K562 (cell line): ENCODE measurements around the gene FGF10. TPM values are rescaled to one million over a fixed set of nuclear protein-coding genes. Genes with fewer than 3 reads are reported as not detected.

Experiments
- KLF16 ChIP-seq: IDR thresholded peaks from 2 replicates; pipeline ENCODE4 v1.6.1; 2016; ENCODE audit warnings: antibody characterized with exemption
- LARP7 ChIP-seq: fragments of 450-650 bp; IDR thresholded peaks from 2 replicates; pipeline ENCODE4 v1.6.1; 2016
- MYBL2 ChIP-seq, 2 experiments: fragments of 450-650 bp in 1 of 2; sonication (generic) in 1 of 2; formaldehyde crosslinking in 1 of 2; IDR thresholded peaks; 2 replicates each; pipeline versions ENCODE4 v1.6.1 to v1.8.1; 2017 to 2022; ENCODE audit warnings: borderline replicate concordance in 1 of 2, inconsistent platforms in 1 of 2, low read depth in 1 of 2, mild to moderate bottlenecking in 1 of 2, missing genetic modification reagents in 1 of 2, moderate library complexity in 1 of 2
- NCOR1 ChIP-seq: fragments of 450-650 bp; IDR thresholded peaks from 2 replicates; pipeline ENCODE4 v1.6.1; 2016; ENCODE audit warnings: mild to moderate bottlenecking, moderate library complexity
- PML ChIP-seq: IDR thresholded peaks from 2 replicates; pipeline ENCODE4 v1.6.1; 2012; ENCODE audit warnings: low read length, inconsistent platforms
- SOX6 ChIP-seq: fragments of 450-650 bp; IDR thresholded peaks from 2 replicates; pipeline ENCODE4 v1.6.1; 2014; ENCODE audit warnings: mild to moderate bottlenecking
- ZC3H8 ChIP-seq: fragments of 450-650 bp; IDR thresholded peaks from 2 replicates; pipeline ENCODE4 v1.6.1; 2017
- ZNF274 ChIP-seq: IDR thresholded peaks from 2 replicates; pipeline ENCODE4 v1.6.1; 2011; ENCODE audit warnings: low read depth, mild to moderate bottlenecking, low read length, moderate library complexity, borderline replicate concordance
- ZNF584 ChIP-seq: fragments of 200-800 bp; sonication (Bioruptor generic); IDR thresholded peaks from 2 replicates; pipeline ENCODE4 v1.6.1; 2016; ENCODE audit warnings: low read depth, mild to moderate bottlenecking, missing genetic modification characterization, missing compliant biosample characterization
- polyA plus RNA-seq, 8 experiments: library from polyadenylated mRNA; depleted of rRNA in 4 of 8; stranded (reverse) in 5 of 8; unstranded in 3 of 8; fragments of >200 nt; fragmentation: Nextera tagmentation in 2 of 8; fragmentation: Illumina TruSeq in 1 of 8; extraction: Ambion mirVana in 2 of 8; extraction: Trizol in 1 of 8; gene quantifications; 2 replicates each; pipeline versions ENCODE4 v1.2.1 to v1.2.3, GENCODE V29; 2011 to 2014; ENCODE audit warnings: inconsistent platforms in 1 of 8, missing spikeins in 1 of 8
- total RNA-seq, 7 experiments: library from RNA; depleted of rRNA in 6 of 7; stranded (reverse); fragments of >200 nt in 6 of 7; fragmentation: Illumina TruSeq in 2 of 7; extraction: Trizol in 2 of 7; gene quantifications; 2 replicates each; pipeline versions ENCODE4 v1.2.1 to v1.2.3, GENCODE V29; 2011 to 2021; ENCODE audit warnings: low replicate concordance in 1 of 7
- TF ChIP-seq, protein P1 (sequence below): sonication (generic); formaldehyde crosslinking; IDR thresholded peaks from 2 replicates; pipeline ENCODE4 v1.8.0; 2022; ENCODE audit warnings: mild to moderate bottlenecking, missing genetic modification reagents
- TF ChIP-seq, protein P2 (sequence below), 2 experiments: IDR thresholded peaks in 1 of 2; conservative IDR thresholded peaks in 1 of 2; 2 replicates each; pipeline ENCODE4 v1.6.1; 2016; ENCODE audit warnings: low read depth in 2 of 2, mild to moderate bottlenecking in 1 of 2, missing compliant biosample characterization in 1 of 2, missing genetic modification characterization in 1 of 2, moderate library complexity in 1 of 2
- TF ChIP-seq, protein P3 (sequence below): fragments of 250-450 bp; sonication (Bioruptor Pico); IDR thresholded peaks from 2 replicates; pipeline ENCODE4 v1.4.0; 2020; ENCODE audit warnings: mild to moderate bottlenecking, moderate library complexity

The FGF10 gene
- total and polyA plus RNA-seq, 9 of the 15 experiments (the other 6 are each of a cell fraction or from before 2014, with no cell fraction given): not detected

DNA sequence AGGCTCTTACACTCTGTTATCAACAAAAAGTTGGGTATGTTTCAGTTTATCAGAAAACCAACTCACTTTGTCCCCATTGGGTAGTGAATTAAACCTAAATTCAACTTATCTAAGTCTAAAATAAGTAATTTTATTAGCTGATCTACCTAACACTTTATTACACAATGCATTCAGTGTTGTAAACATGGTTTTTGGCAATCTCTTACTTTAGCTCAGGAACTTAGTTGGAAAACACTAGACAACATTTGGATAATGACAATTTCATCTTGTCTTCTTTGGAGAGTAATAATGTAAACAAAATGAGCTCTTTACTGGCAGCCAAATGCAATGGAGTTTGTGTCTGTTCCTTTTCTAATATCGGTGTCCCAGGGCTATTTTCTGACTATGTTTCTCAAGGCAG, 33.0 kb downstream of the FGF10 start (continued):
- TF ChIP-seq, protein P1, sequence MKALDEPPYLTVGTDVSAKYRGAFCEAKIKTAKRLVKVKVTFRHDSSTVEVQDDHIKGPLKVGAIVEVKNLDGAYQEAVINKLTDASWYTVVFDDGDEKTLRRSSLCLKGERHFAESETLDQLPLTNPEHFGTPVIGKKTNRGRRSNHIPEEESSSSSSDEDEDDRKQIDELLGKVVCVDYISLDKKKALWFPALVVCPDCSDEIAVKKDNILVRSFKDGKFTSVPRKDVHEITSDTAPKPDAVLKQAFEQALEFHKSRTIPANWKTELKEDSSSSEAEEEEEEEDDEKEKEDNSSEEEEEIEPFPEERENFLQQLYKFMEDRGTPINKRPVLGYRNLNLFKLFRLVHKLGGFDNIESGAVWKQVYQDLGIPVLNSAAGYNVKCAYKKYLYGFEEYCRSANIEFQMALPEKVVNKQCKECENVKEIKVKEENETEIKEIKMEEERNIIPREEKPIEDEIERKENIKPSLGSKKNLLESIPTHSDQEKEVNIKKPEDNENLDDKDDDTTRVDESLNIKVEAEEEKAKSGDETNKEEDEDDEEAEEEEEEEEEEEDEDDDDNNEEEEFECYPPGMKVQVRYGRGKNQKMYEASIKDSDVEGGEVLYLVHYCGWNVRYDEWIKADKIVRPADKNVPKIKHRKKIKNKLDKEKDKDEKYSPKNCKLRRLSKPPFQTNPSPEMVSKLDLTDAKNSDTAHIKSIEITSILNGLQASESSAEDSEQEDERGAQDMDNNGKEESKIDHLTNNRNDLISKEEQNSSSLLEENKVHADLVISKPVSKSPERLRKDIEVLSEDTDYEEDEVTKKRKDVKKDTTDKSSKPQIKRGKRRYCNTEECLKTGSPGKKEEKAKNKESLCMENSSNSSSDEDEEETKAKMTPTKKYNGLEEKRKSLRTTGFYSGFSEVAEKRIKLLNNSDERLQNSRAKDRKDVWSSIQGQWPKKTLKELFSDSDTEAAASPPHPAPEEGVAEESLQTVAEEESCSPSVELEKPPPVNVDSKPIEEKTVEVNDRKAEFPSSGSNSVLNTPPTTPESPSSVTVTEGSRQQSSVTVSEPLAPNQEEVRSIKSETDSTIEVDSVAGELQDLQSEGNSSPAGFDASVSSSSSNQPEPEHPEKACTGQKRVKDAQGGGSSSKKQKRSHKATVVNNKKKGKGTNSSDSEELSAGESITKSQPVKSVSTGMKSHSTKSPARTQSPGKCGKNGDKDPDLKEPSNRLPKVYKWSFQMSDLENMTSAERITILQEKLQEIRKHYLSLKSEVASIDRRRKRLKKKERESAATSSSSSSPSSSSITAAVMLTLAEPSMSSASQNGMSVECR (CRISPR knock-in tag): no peak
- TF ChIP-seq ZC3H8 (no peak), LARP7 (no peak), ZNF584 (CRISPR knock-in tag) (no peak), ZNF274 (no peak), KLF16 (no peak), PML (no peak), MYBL2 (IDR thresholded peaks at IDR 0.05; ENCODE audit: low read depth) (no peak), MYBL2 (CRISPR knock-in tag; IDR thresholded peaks at IDR 0.05; ENCODE audit: borderline replicate concordance) (no peak), SOX6 (no peak), NCOR1 (no peak)
- TF ChIP-seq, protein P2, sequence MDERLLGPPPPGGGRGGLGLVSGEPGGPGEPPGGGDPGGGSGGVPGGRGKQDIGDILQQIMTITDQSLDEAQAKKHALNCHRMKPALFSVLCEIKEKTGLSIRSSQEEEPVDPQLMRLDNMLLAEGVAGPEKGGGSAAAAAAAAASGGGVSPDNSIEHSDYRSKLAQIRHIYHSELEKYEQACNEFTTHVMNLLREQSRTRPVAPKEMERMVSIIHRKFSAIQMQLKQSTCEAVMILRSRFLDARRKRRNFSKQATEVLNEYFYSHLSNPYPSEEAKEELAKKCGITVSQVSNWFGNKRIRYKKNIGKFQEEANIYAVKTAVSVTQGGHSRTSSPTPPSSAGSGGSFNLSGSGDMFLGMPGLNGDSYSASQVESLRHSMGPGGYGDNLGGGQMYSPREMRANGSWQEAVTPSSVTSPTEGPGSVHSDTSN (CRISPR knock-in tag; IDR thresholded peaks at IDR 0.05; ENCODE audit: low read depth): no peak
- TF ChIP-seq, protein P2 (tag; conservative IDR thresholded peaks at IDR 0.05; ENCODE audit: low read depth): no peak
- TF ChIP-seq, protein P3, sequence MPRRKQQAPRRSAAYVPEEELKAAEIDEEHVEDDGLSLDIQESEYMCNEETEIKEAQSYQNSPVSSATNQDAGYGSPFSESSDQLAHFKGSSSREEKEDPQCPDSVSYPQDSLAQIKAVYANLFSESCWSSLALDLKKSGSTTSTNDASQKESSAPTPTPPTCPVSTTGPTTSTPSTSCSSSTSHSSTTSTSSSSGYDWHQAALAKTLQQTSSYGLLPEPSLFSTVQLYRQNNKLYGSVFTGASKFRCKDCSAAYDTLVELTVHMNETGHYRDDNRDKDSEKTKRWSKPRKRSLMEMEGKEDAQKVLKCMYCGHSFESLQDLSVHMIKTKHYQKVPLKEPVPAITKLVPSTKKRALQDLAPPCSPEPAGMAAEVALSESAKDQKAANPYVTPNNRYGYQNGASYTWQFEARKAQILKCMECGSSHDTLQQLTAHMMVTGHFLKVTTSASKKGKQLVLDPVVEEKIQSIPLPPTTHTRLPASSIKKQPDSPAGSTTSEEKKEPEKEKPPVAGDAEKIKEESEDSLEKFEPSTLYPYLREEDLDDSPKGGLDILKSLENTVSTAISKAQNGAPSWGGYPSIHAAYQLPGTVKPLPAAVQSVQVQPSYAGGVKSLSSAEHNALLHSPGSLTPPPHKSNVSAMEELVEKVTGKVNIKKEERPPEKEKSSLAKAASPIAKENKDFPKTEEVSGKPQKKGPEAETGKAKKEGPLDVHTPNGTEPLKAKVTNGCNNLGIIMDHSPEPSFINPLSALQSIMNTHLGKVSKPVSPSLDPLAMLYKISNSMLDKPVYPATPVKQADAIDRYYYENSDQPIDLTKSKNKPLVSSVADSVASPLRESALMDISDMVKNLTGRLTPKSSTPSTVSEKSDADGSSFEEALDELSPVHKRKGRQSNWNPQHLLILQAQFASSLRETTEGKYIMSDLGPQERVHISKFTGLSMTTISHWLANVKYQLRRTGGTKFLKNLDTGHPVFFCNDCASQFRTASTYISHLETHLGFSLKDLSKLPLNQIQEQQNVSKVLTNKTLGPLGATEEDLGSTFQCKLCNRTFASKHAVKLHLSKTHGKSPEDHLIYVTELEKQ (CRISPR knock-in tag): no peak
